Iris pigment epithelial cell (primary cell): ENCODE results near the gene RAB18.
A peak's percentile ranks its signal among the peaks of the same experiment; 100 is the strongest.
"Not testable (repeated sequence)": the region's sequence is repeated elsewhere in the genome, so short reads cannot be mapped to it uniquely, and the experiment has no call there.

Experiments used
- DNase-seq: peaks from one replicate; pipeline ENCODE4 v3.0.0-alpha.2; 2011; ENCODE audit warnings: low read depth

RAB18 gene

GRCh38 chr10:27547047-27547446, 42.9 kb downstream of the RAB18 start:
- DNase-seq, result no peak

DNA sequence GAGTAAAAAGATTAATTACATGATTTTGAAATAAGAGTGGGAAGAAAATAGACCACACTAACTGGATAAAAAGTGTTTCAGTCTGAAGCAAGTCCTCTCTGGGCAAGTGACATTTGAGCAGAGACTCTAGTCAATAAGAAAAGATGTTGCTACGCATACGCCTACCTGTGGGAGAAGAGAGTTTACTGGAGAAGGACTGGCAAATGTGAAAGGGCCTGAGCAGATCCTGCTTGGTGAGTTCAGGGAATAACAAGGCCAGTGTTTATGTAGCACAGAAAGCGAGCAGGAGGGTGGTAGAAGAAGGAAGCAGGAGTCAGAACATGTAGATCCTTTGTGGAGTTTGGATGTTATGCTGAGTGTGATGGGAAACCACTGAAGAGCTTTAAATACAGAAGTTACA, 43.4 kb downstream of the RAB18 start:
- no peak for DNase-seq

DNA sequence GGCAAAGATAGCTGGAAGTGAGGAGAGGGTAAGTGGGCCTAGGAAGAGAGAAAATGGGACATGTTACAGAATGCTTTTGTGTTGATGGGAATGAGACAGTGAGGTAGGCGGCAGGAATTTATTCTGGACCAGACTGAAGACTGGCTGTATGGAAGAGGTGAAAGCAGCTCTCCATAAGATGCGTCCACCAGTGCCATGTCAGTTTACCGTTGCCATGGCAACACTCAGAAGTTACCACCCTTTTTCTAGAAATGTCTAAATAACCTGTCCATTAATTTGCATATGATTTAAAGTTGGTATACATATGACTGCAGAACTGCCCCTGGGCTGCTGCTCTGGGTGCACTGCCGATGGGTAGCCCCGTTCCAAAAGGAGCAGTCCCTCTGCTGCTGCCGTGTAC, 46.7 kb downstream of the RAB18 start:
- DNase-seq, result no peak

DNA sequence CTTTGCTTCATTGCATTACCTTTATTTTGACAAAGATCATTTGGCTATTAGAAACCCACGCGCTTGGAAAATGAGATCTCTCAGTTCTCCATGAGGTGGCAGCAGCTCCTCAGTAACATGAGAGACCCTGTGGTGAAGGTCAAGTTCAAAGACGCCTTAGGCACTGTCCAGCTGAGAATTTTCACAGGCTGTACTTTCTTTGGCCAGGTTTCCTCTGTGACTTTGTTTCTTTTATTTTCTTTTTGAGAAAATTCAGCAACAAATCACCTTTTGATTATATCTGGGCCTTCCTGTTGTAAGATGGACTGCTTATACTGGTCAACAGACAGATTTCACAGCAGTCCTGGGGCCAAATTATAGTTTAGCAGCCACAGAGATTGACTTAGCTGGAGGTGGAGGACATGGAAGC, 54.5 kb downstream of the RAB18 start:
- peak; percentile 47 for DNase-seq

- no peak for DNase-seq
Measured at GRCh38 chr10:27561334-27561733, 57.2 kb downstream of the RAB18 start.

GRCh38 chr10:27564398-27564797, 60.3 kb downstream of the RAB18 start:
- DNase-seq, result no peak

DNA sequence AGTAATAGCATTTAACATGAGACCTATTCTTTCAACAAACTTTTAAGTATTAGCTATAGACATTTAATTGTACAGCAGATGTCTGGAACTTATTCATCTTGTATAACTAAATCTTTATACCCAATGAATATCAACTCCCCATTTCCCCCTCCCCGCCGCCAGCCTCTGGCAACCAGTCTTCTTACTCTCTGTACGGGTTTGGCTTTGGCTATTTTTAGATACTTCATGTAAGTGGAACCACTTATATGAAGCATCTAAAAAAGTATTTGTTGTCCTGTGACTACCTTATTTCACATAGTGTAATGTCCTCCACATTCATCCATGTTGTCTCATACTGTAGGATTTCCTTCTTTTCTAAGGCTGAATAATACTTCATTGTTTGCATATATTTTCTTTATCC, 60.8 kb downstream of the RAB18 start:
- no peak for DNase-seq

DNA sequence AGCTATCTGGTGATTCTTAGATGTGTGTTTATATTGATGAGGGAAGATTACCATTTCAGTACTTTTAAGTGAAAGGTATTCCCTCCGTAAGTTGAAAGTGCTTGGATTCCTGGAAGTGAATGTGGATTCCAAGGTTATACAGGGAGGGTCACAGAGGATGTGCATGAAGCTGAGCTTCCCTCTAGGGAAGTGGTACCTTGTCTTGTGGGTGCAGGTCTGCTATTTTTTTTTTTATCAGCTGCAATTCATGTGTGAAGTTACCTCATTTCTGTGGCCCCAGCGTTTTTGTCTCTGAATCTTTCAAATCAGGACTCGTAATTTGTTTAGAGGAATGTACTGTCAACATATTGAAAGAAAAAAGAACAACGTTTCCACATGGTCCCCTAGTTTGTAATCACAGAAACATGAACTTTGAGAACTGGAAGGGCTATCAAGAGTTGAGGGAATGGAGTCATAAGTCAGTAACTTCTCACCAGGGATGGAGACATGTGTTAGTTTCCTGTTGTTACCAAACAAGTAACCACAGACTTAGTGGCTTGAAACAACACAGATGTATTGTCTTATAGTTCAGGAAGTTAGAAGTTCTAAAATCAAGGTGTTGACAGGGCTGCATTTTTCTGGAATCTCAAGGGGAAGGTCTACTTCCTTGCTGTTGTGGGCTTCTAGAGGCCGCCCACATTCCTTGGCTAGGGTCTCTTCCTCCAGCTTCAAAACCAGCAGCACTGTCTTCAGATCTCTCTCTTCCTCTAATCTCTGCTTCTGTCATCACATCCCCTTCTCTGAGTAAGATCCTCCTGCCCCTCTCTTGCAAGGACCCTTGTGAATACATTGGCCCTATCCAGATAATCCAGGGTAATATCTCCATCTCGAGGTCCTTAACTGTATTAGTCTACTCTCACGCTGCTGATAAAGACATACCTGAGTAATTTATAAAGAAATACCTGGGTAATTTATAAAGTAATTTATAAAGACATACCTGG, 64.4 kb downstream of the RAB18 start:
- DNase-seq, result no peak

- no peak for DNase-seq
Measured at GRCh38 chr10:27569946-27570345, 65.8 kb downstream of the RAB18 start.

DNA sequence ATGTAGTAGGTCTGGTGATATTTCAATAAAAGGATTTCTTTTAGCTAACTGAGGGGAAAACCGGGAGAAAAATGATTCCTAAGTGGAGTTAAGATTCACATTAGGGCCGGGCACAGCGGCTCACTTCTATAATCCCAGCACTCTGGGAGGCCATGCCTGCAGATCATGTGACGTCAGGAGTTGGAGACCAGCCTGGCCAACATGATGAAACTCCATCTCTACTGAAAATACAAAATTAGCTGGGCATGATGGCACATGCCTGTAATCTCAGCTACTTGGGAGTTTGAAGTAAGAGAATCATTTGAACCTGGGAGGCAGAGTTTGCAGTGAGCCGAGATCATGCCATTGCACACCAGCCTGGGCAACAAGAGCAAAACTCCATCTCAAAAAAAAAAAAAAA, 72.9 kb downstream of the RAB18 start:
- not testable (repeated sequence) for DNase-seq

- no peak for DNase-seq
Measured at GRCh38 chr10:27578316-27578715, 74.2 kb downstream of the RAB18 start.

GRCh38 chr10:27581225-27581624, 77.1 kb downstream of the RAB18 start:
- no peak for DNase-seq

- no peak for DNase-seq
Measured at GRCh38 chr10:27584302-27584701, 80.2 kb downstream of the RAB18 start.
